ENCODE results near the gene CYP1B1.
"Not testable (repeated sequence)": the region's sequence is repeated elsewhere in the genome, so short reads cannot be mapped to it uniquely, and the experiment has no call there.

CYP1B1 gene

GRCh38 chr2:38032946-38033345, 43.0 kb downstream of the CYP1B1 start:
- DNase-seq (ENCODE audit: low read depth): no peak

- DNase-seq (ENCODE audit: low read depth): no peak
Observed at GRCh38 chr2:38030635-38031355, 45.2 kb downstream of the CYP1B1 start.

- no peak for DNase-seq (ENCODE audit: low read depth)
Observed at GRCh38 chr2:38029512-38029911, 46.4 kb downstream of the CYP1B1 start.

- DNase-seq (ENCODE audit: low read depth): no peak
Observed at GRCh38 chr2:38028829-38029228, 47.1 kb downstream of the CYP1B1 start.

- DNase-seq (ENCODE audit: low read depth): no peak
Observed at GRCh38 chr2:38026846-38027245, 49.1 kb downstream of the CYP1B1 start.

- DNase-seq (ENCODE audit: low read depth): no peak
Observed at GRCh38 chr2:38021589-38021988, 54.4 kb downstream of the CYP1B1 start.

GRCh38 chr2:38020359-38021069, 55.4 kb downstream of the CYP1B1 start:
- not testable (repeated sequence) for DNase-seq (ENCODE audit: low read depth)

- no peak for DNase-seq (ENCODE audit: low read depth)
Observed at GRCh38 chr2:38017836-38018235, 58.1 kb downstream of the CYP1B1 start.
